ENCODE data around the gene RASSF5. TPM values are rescaled to one million over a fixed set of nuclear protein-coding genes. Genes with fewer than 3 reads are reported as not detected.

Gene RASSF5
- total and polyA plus RNA-seq, 10 of the 15 experiments (the other 5 are each of a cell fraction or from before 2014, with no cell fraction given): 14.0 to 89.6 (median 68.9) TPM

- ChIA-PET RAD21 (ENCODE audit: unreplicated experiment) (no interaction called here), SMC1A (ENCODE audit: uncharacterized antibody, unreplicated experiment) (interaction anchor here (1.2 kb wide), 1 partner anchor 70 kb away, joined by 3 read pairs; no protein-coding TSS in a partner anchor), CTCF (interaction anchor here (6.0 kb wide), 1 partner anchor 50 kb away, joined by 44 read pairs; no protein-coding TSS in a partner anchor), POLR2A (no interaction called here)
- TF ChIP-seq ASH2L (IDR thresholded peaks at IDR 0.05; ENCODE audit: borderline replicate concordance, low read depth): no peak
- TF ChIP-seq WRNIP1 (IDR thresholded peaks at IDR 0.05; ENCODE audit: borderline replicate concordance, low read depth, low read length): no peak
- TF ChIP-seq CBX5 (IDR thresholded peaks at IDR 0.05; ENCODE audit: low read depth): no peak
- peak; percentile 77 for TF ChIP-seq ZBTB40 (IDR thresholded peaks at IDR 0.05; ENCODE audit: borderline replicate concordance)
- TF ChIP-seq NFYA (IDR thresholded peaks at IDR 0.05; ENCODE audit: borderline replicate concordance, low read depth, low read length): no peak
- TF ChIP-seq SUZ12 (IDR thresholded peaks at IDR 0.05; ENCODE audit: unreplicated experiment): no peak
- Histone ChIP-seq H3K27me3 (replicated peaks in 1 of 2; ENCODE audit: control insufficient read depth in 2 of 2, insufficient read depth in 2 of 2, low read length in 1 of 2) (no peaks in the 10 kb centered on the region), H3K9me3 (replicated peaks; ENCODE audit: control insufficient read depth, insufficient read depth, low read length) (no peaks in the 10 kb centered on the region), H4K20me1 (ENCODE audit: control insufficient read depth, insufficient read depth) (no peaks in the 10 kb centered on the region), H3K4me3 (no peak overlapping the region), H3K36me3 (ENCODE audit: control insufficient read depth in 2 of 2, insufficient read depth in 2 of 2, low read length in 1 of 2) (peaks cover 14 to 27% of the 10 kb centered on the region in 2 experiments), H3K4me1 (ENCODE audit: control insufficient read depth, insufficient read depth, low read length) (no peaks in the 10 kb centered on the region), H3K4me2 (ENCODE audit: control insufficient read depth, insufficient read depth) (no peak overlapping the region), H2AFZ (ENCODE audit: control insufficient read depth, low read depth, low read length) (no peak overlapping the region), H3K27ac (ENCODE audit: control insufficient read depth, insufficient read depth) (no peak overlapping the region), H3K79me2 (ENCODE audit: control insufficient read depth, insufficient read depth, low read length) (no peaks in the 10 kb centered on the region), H3K9ac (ENCODE audit: control insufficient read depth, insufficient read depth, low read length) (no peak overlapping the region)
- intact Hi-C loops (cut with micrococcal nuclease; ENCODE audit: unreplicated experiment) (no loop called here), in situ Hi-C loops (cut with MboI) (no loop called here)
- no peak for FAIRE-seq
- 100% methylated on average over 1 of the region's 1 CpG for WGBS (ENCODE audit: insufficient coverage, insufficient replicate concordance, low lambda C conversion rate, missing lambda C conversion rate)
- no TSS peak for BruUV-seq (replicated peaks)
- no peak for ATAC-seq
- no peak for DNase-seq (ENCODE audit: low read depth, low spot score)
Measured at GRCh38 chr1:206596319-206596666, 89.0 kb downstream of the RASSF5 start.
